NCI-H1436 (cell line): Measurements from ENCODE around the gene CMSS1.

Experiments
- DNase-seq: peaks from one replicate; lab custom pipeline; 2025; lab: John Stamatoyannopoulos, UW

The CMSS1 gene

DNA sequence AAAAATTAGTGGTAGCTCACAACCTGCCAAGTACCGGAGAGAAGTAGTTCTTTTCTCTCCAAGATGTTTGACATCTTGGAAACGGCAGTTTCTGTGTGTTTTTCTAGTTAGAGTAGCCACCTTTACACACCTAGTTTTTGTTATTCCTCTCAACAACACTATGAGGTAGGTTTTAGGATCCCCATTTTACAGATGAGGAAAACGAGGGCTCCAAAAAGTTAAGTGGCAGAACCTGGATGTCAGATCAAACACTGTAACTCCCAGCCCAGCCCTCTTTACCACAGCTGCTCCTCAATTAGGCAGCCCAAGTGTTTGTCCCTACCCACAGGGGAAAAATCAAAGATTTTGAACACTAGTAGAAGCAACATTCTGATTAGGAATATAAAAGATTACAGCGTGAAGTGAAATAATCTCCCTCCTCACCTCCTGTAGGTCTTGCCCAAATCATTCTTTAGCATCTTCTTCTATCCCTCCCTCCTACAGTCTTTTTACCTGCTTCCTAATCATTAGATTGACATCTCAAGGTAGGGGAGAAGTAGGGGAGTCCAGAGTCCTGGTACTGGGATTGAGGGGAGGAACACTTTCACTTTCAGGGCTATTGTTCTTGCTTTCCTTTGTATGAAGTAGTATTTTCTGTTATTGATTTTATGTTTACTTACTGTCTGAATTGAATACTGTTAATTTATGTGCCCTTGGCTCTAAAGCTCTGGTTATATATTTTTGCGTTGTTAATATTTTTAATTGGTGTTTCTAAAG is 142.6 kb downstream of the CMSS1 start:
- no peak for DNase-seq

GRCh38 chr3:99960941-99961340 is 143.3 kb downstream of the CMSS1 start:
- no peak for DNase-seq

DNA sequence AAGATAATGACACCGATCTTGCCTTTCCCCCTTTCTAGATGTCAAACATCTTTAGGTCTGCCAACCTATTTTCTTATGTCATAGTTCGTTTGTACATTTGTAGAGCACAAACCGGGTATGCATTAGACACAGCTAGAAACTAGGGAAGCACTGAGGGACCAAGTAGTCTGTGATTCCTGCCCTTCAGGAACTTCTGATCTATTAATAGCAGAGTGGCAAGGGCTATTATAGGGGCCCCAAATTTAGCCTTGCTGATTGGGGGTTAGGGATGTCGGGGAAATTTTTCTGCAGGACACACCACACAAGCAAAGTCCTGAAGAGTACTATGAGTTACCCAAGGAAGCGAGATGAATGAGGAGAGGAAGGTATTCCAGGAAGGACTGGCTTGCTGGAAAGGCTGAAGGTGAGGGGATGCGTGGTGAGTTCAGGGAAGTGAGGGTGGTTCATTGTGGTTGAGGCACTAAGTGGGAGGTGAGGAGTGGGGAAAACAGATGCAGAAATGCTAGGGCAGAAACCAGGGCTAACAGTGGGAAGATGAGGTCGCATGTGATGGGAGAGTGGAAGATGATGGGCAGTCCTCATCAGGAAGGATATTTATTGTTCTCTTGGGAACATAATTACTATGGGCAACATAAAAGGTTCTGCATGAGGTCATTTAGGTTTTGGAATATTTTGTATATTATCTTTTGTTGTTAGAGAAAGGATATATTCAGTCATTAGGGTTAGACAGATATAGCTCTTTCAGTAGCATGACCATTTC is 144.3 kb downstream of the CMSS1 start:
- no peak for DNase-seq

GRCh38 chr3:99962703-99963102 is 145.0 kb downstream of the CMSS1 start:
- no peak for DNase-seq

GRCh38 chr3:99965077-99965476 is 147.4 kb downstream of the CMSS1 start:
- DNase-seq: no peak

- no peak for DNase-seq
These were observed 148.2 kb downstream of the CMSS1 start for GRCh38 chr3:99965681-99966408.

GRCh38 chr3:99966662-99967416 is 149.2 kb downstream of the CMSS1 start:
- no peak for DNase-seq

DNA sequence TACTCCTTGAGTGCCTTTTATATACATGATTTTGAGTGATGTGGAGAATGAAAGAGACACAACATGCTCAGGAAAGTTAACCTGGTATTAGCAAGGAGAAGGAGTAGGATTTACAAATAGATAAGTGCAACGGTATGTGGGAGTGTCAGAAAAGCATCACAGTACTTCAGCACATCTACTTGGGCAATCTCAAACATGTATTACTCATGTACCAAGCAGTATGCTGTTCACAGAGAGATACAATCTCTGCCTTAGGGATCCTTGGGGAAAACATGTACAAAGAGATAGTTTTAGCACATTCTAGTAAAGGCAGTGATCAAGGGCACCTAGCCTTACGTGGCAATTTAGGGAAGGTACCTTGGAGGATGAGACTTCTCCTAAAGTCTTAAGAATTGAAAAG is 150.1 kb downstream of the CMSS1 start:
- no peak for DNase-seq

DNA sequence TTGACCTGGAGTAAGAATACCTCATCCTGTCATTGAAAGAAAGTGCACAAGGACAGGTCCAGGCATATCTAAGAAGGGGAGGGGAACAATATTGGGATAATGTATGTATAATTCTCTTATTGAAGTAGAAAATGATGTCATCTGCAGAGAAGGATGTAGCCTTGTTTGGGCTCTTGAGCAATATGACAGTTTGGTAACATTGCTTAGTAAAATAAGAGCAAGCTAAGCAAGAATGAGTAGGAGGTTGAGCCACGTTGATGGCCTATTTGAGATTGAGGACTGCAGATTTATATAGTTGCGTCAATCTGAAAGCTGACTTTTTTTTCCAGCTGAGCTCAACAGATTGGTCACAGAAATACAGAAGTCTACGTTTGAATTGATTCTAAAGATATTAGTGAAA is 151.5 kb downstream of the CMSS1 start:
- no peak for DNase-seq

- DNase-seq: no peak
These were observed 152.5 kb downstream of the CMSS1 start for GRCh38 chr3:99970198-99970597.

GRCh38 chr3:99971761-99972160 is 154.1 kb downstream of the CMSS1 start:
- no peak for DNase-seq

DNA sequence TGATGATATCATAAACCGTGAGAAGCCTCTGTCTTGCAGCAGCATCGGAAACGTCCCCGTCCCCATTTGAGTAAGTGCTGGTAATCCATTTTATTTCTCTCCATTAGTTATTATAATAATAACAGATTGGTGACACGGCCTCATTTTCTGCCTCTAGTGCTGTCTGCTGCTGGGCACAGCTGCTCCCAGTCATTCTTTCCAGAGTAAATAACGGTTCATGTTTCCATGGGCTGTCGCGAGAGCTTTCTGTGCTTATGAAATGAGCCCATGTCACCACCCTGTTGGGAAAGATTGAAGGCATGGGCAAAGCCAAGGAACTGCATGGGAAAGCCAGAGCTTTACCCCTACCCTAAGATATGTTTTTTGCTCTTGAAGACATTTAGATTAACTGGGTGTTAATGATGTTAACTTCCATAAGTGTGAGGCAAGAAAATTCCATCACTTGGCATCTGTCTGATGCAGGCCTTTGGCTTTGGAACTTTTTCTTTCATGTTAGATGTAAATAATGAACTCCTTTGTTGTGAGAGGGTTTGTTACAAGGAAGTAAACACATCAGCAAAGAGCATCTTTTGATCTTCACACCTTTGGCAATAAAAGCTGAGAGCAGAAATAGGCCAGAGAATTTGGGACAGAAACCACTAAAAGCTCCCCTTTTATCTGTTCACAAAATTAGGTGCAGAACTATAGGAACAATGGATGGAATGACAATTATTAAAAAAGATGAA is 154.9 kb downstream of the CMSS1 start:
- no peak for DNase-seq

- no peak for DNase-seq
These were observed 157.3 kb downstream of the CMSS1 start for GRCh38 chr3:99974989-99975388.

DNA sequence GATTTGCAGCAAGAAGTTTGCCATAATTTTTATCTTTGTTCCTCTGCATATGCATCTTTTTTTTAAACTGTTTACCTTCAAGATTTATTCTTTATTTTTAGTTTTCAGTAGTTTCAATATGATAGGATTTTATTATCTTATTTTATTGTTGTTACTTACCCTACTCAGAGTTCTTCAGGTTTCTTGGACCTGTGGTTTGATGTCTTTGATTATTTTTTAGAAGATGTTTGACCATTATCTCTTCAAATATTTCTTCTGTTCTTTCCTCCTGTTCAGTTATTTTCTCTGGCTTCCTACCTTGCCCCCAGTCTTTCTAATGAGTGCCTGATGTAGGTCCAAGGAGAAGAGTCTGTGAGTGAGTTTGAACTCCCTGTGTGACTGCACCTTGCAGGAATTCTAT is 158.9 kb downstream of the CMSS1 start:
- no peak for DNase-seq

DNA sequence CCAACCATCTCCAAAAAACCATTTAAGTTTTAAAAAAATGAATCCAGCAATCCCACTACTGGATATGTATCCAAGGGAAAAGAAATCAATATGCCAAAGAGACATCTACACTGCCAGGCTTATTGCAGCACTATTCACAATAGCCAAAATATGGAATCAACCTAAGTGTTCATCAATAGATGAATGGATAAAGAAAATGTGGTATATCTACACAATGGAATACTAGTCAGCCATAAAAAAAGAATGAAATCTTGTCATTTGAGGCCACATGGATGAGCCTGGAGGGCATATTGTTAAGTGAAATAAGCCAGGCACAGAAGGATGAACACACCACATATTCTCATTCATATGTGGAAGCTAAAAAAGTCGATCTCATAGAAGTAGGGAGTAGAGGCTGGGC is 160.6 kb downstream of the CMSS1 start:
- DNase-seq: no peak

- no peak for DNase-seq
These were observed 162.9 kb downstream of the CMSS1 start for GRCh38 chr3:99980606-99981005.

GRCh38 chr3:99981138-99981537 is 163.5 kb downstream of the CMSS1 start:
- no peak for DNase-seq

GRCh38 chr3:99982650-99983049 is 165.0 kb downstream of the CMSS1 start:
- DNase-seq: no peak

DNA sequence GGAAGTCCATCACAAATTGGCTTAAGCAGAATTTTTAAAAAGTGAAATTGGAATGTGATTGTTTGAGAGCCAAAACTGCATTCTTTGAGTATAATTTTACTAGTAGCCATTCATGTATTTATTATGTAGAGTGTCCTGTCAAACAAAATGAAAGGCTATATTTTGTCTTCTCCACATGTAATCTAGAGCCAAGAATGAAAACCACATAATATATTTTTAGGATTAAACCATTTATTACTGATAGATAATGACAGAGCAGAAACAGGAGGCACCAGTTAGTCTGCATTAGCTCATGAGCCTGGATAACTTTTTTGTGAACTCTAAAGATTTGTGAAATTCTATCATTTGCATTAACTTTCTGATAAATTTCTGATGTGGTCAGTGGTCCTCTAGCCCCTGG is 166.5 kb downstream of the CMSS1 start:
- no peak for DNase-seq

- no peak for DNase-seq
These were observed 167.0 kb downstream of the CMSS1 start for GRCh38 chr3:99984668-99985067.

- no peak for DNase-seq
These were observed 172.5 kb downstream of the CMSS1 start for GRCh38 chr3:99990179-99990578.

GRCh38 chr3:99997293-99997692 is 179.6 kb downstream of the CMSS1 start:
- no peak for DNase-seq
